Measurements from ENCODE around the gene TUBA4A. TPM values are rescaled to one million over a fixed set of nuclear protein-coding genes. Genes with fewer than 3 reads are reported as not detected.

Gene TUBA4A
- total and polyA plus RNA-seq, 10 of the 15 experiments (the other 5 are each of a cell fraction or from before 2014, with no cell fraction given) = 58.2 to 325 (median 134) TPM

DNA sequence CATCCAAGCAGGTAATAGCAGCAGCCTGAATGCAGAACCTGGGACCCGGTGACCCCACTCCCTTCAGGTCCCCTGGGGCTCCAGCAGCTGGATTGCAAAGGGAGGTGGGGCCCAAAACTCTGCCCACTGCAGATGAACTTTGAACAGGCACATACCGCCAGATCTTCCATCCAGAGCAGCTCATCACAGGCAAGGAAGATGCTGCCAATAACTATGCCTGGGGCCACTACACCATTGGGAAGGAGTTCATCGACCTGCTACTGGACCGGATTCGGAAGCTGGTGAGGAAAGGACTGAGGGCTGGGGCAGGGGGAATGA, 16.3 kb upstream of the TUBA4A start:
- ChIA-PET RAD21 (ENCODE audit: unreplicated experiment) (interaction anchor here (1.1 kb wide), 1 partner anchor 15 kb away, joined by 3 read pairs; no protein-coding TSS in a partner anchor), POLR2A (interaction anchor here (1.3 to 1.4 kb wide), 2 partner anchors 8 to 63 kb away, joined by 4 to 8 read pairs; partner anchors contain the start of gene ZFAND2B), CTCF (interaction anchor here (0.9 to 1.6 kb wide), 4 partner anchors 8 to 100 kb away, joined by 3 to 4 read pairs (median 4); no protein-coding TSS in a partner anchor), SMC1A (ENCODE audit: uncharacterized antibody, unreplicated experiment) (interaction anchor here (1.0 to 1.8 kb wide), 2 partner anchors 25 kb away, joined by 4 to 6 read pairs; partner anchors contain the start of genes GLB1L and STK16)
- Histone ChIP-seq H3K9me3 (replicated peaks; ENCODE audit: control insufficient read depth, insufficient read depth, low read length) (no peaks in the 10 kb centered on the region), H3K79me2 (ENCODE audit: control insufficient read depth, insufficient read depth, low read length) (no peaks in the 10 kb centered on the region), H3K4me1 (ENCODE audit: control insufficient read depth, insufficient read depth, low read length) (no peaks in the 10 kb centered on the region), H3K4me2 (ENCODE audit: control insufficient read depth, insufficient read depth) (no peak overlapping the region), H3K4me3 (no peak overlapping the region), H4K20me1 (ENCODE audit: control insufficient read depth, insufficient read depth) (no peaks in the 10 kb centered on the region), H3K36me3 (ENCODE audit: control insufficient read depth in 2 of 2, insufficient read depth in 2 of 2, low read length in 1 of 2) (no peaks in the 10 kb centered on the region), H3K27me3 (replicated peaks in 1 of 2; ENCODE audit: control insufficient read depth in 2 of 2, insufficient read depth in 2 of 2, low read length in 1 of 2) (no peaks in the 10 kb centered on the region), H2AFZ (ENCODE audit: control insufficient read depth, low read depth, low read length) (no peak overlapping the region), H3K27ac (ENCODE audit: control insufficient read depth, insufficient read depth) (no peak overlapping the region), H3K9ac (ENCODE audit: control insufficient read depth, insufficient read depth, low read length) (no peak overlapping the region)
- FAIRE-seq (no peak), ATAC-seq (no peak), DNase-seq (ENCODE audit: low read depth, low spot score) (no peak)
- in situ Hi-C loops (cut with MboI) = no loop called here
- no TSS peak for BruUV-seq (replicated peaks)
- intact Hi-C loops (cut with micrococcal nuclease; ENCODE audit: unreplicated experiment) = no loop called here
- 40% methylated on average over 5 of the region's 5 CpGs for WGBS (ENCODE audit: insufficient coverage, insufficient replicate concordance, low lambda C conversion rate, missing lambda C conversion rate)
- TF ChIP-seq, protein P1, sequence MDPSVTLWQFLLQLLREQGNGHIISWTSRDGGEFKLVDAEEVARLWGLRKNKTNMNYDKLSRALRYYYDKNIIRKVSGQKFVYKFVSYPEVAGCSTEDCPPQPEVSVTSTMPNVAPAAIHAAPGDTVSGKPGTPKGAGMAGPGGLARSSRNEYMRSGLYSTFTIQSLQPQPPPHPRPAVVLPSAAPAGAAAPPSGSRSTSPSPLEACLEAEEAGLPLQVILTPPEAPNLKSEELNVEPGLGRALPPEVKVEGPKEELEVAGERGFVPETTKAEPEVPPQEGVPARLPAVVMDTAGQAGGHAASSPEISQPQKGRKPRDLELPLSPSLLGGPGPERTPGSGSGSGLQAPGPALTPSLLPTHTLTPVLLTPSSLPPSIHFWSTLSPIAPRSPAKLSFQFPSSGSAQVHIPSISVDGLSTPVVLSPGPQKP (IDR thresholded peaks at IDR 0.05; ENCODE audit: low read depth, low read length) = no peak
- TF ChIP-seq SP1 (IDR thresholded peaks at IDR 0.05; ENCODE audit: low read depth, low read length) (no peak), MYC (IDR thresholded peaks at IDR 0.05; ENCODE audit: insufficient read depth, insufficient read length, insufficient replicate concordance, low read length, severe bottlenecking) (no peak), FOXM1 (IDR thresholded peaks at IDR 0.05; ENCODE audit: low read depth, low read length) (no peak), NFIC (IDR thresholded peaks at IDR 0.05; ENCODE audit: low read depth, low read length) (no peak), MEF2A (IDR thresholded peaks at IDR 0.05; ENCODE audit: insufficient read depth, low read depth, low read length) (no peak), SUPT20H (IDR thresholded peaks at IDR 0.05; ENCODE audit: borderline replicate concordance, control insufficient read depth, low read depth, low read length) (no peak), TCF3 (IDR thresholded peaks at IDR 0.05; ENCODE audit: borderline replicate concordance, insufficient read depth, low read depth, low read length) (no peak), POLR2AphosphoS5 (IDR thresholded peaks at IDR 0.05; ENCODE audit: low read length) (no peak), TAF1 (IDR thresholded peaks at IDR 0.05; ENCODE audit: borderline replicate concordance, low read depth, low read length) (no peak), PAX8 (IDR thresholded peaks at IDR 0.05) (no peak), NR2C2 (IDR thresholded peaks at IDR 0.05; ENCODE audit: borderline replicate concordance, control insufficient read depth, insufficient read length, low read depth) (no peak), TBL1XR1 (IDR thresholded peaks at IDR 0.05; ENCODE audit: low read depth, low read length) (no peak), HDGF (IDR thresholded peaks at IDR 0.05) (no peak), HDAC6 (IDR thresholded peaks at IDR 0.05; ENCODE audit: unreplicated experiment) (no peak)
- TF ChIP-seq, protein P2, sequence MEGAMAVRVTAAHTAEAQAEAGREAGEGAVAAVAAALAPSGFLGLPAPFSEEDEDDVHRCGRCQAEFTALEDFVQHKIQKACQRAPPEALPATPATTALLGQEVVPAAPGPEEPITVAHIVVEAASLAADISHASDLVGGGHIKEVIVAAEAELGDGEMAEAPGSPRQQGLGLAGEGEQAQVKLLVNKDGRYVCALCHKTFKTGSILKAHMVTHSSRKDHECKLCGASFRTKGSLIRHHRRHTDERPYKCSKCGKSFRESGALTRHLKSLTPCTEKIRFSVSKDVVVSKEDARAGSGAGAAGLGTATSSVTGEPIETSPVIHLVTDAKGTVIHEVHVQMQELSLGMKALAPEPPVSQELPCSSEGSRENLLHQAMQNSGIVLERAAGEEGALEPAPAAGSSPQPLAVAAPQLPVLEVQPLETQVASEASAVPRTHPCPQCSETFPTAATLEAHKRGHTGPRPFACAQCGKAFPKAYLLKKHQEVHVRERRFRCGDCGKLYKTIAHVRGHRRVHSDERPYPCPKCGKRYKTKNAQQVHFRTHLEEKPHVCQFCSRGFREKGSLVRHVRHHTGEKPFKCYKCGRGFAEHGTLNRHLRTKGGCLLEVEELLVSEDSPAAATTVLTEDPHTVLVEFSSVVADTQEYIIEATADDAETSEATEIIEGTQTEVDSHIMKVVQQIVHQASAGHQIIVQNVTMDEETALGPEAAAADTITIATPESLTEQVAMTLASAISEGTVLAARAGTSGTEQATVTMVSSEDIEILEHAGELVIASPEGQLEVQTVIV (IDR thresholded peaks at IDR 0.05; ENCODE audit: borderline replicate concordance, partially characterized antibody) = no peak
- TF ChIP-seq, protein P3, sequence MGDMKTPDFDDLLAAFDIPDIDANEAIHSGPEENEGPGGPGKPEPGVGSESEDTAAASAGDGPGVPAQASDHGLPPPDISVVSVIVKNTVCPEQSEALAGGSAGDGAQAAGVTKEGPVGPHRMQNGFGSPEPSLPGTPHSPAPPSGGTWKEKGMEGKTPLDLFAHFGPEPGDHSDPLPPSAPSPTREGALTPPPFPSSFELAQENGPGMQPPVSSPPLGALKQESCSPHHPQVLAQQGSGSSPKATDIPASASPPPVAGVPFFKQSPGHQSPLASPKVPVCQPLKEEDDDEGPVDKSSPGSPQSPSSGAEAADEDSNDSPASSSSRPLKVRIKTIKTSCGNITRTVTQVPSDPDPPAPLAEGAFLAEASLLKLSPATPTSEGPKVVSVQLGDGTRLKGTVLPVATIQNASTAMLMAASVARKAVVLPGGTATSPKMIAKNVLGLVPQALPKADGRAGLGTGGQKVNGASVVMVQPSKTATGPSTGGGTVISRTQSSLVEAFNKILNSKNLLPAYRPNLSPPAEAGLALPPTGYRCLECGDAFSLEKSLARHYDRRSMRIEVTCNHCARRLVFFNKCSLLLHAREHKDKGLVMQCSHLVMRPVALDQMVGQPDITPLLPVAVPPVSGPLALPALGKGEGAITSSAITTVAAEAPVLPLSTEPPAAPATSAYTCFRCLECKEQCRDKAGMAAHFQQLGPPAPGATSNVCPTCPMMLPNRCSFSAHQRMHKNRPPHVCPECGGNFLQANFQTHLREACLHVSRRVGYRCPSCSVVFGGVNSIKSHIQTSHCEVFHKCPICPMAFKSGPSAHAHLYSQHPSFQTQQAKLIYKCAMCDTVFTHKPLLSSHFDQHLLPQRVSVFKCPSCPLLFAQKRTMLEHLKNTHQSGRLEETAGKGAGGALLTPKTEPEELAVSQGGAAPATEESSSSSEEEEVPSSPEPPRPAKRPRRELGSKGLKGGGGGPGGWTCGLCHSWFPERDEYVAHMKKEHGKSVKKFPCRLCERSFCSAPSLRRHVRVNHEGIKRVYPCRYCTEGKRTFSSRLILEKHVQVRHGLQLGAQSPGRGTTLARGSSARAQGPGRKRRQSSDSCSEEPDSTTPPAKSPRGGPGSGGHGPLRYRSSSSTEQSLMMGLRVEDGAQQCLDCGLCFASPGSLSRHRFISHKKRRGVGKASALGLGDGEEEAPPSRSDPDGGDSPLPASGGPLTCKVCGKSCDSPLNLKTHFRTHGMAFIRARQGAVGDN (IDR thresholded peaks at IDR 0.05) = no peak

Measured in GM12878 (cell line).